Fibroblast of upper back skin (primary cell): Measurements from ENCODE around the gene CD59.

Source experiments
- DNase-seq: peaks from one replicate; pipeline ENCODE4 v3.0.0-alpha.2; 2013

CD59 gene

GRCh38 chr11:33736148-33736812 is at the start of gene CD59:
Gene CD59 (minus strand): TSS chr11:33736423. CDS start chr11:33722445, 13,978 bp downstream.
- peak; percentile 88 for DNase-seq

- DNase-seq: no peak
These were observed 49.4 kb upstream of the CD59 start for GRCh38 chr11:33785609-33786008.

GRCh38 chr11:33779849-33780528 is 43.8 kb upstream of the CD59 start:
- peak; percentile 85 for DNase-seq

- DNase-seq: peak; percentile 94
These were observed 42.5 kb upstream of the CD59 start for GRCh38 chr11:33778675-33779074.

- DNase-seq: no peak
These were observed 41.7 kb upstream of the CD59 start for GRCh38 chr11:33777906-33778305.

- DNase-seq: no peak
These were observed 39.7 kb upstream of the CD59 start for GRCh38 chr11:33775832-33776470.

- no peak for DNase-seq
These were observed 39.2 kb upstream of the CD59 start for GRCh38 chr11:33775467-33775807.

- DNase-seq: no peak
These were observed 38.7 kb upstream of the CD59 start for GRCh38 chr11:33774736-33775466.

GRCh38 chr11:33773987-33774735 is 37.9 kb upstream of the CD59 start, which contains the start of gene FBXO3:
Gene FBXO3 (minus strand): TSS chr11:33774520. CDS start chr11:33774497, 23 bp downstream.
- peak; percentile 85 for DNase-seq

- DNase-seq: no peak
These were observed 37.3 kb upstream of the CD59 start for GRCh38 chr11:33773404-33773986.

- no peak for DNase-seq
These were observed 36.6 kb upstream of the CD59 start for GRCh38 chr11:33772870-33773269.

- DNase-seq: no peak
These were observed 36.1 kb upstream of the CD59 start for GRCh38 chr11:33772300-33772699.

GRCh38 chr11:33770236-33770635 is 34.0 kb upstream of the CD59 start:
- DNase-seq: no peak

- no peak for DNase-seq
These were observed 33.3 kb upstream of the CD59 start for GRCh38 chr11:33769542-33769941.

- DNase-seq: no peak
These were observed 31.4 kb upstream of the CD59 start for GRCh38 chr11:33767624-33768023.

- no peak for DNase-seq
These were observed 29.9 kb upstream of the CD59 start for GRCh38 chr11:33766085-33766484.

GRCh38 chr11:33761471-33761870 is 25.2 kb upstream of the CD59 start:
- no peak for DNase-seq

GRCh38 chr11:33753304-33753967 is 17.2 kb upstream of the CD59 start:
- peak; percentile 70 for DNase-seq

GRCh38 chr11:33751878-33752277 is 15.7 kb upstream of the CD59 start:
- no peak for DNase-seq

GRCh38 chr11:33747979-33748378 is 11.8 kb upstream of the CD59 start:
- peak; percentile 50 for DNase-seq

GRCh38 chr11:33743291-33743690 is 7.1 kb upstream of the CD59 start:
- DNase-seq: no peak
